HepG2 (cell line): ENCODE results near the gene PYY. TPM values are rescaled to one million over a fixed set of nuclear protein-coding genes. Genes with fewer than 3 reads are reported as not detected.

ENCODE experiments used
- CBFB ChIP-seq: sonication (generic); formaldehyde crosslinking; IDR thresholded peaks from 2 replicates; pipeline ENCODE4 v1.4.0; 2020; ENCODE audit warnings: missing genetic modification reagents
- CEBPG ChIP-seq: IDR thresholded peaks from 2 replicates; pipeline ENCODE4 v1.6.1; 2016
- GPBP1L1 ChIP-seq: sonication (generic); formaldehyde crosslinking; IDR thresholded peaks from 2 replicates; pipeline ENCODE4 v1.5.0; 2020; ENCODE audit warnings: mild to moderate bottlenecking, missing genetic modification reagents
- HES4 ChIP-seq: sonication (generic); formaldehyde crosslinking; IDR thresholded peaks from 2 replicates; pipeline ENCODE4 v1.9.0; 2021; ENCODE audit warnings: mild to moderate bottlenecking, missing genetic modification reagents, borderline replicate concordance
- IRF2 ChIP-seq: IDR thresholded peaks from 2 replicates; pipeline ENCODE4 v1.6.1; 2018; ENCODE audit warnings: missing genetic modification reagents, missing compliant biosample characterization
- NFE2L1 ChIP-seq: sonication (generic); formaldehyde crosslinking; IDR thresholded peaks from 2 replicates; pipeline ENCODE4 v1.4.0; 2020; ENCODE audit warnings: missing genetic modification reagents, mild to moderate bottlenecking, borderline replicate concordance
- NFKB2 ChIP-seq: sonication (generic); formaldehyde crosslinking; IDR thresholded peaks from 2 replicates; pipeline ENCODE4 v1.4.0; 2020; ENCODE audit warnings: missing genetic modification reagents, borderline replicate concordance
- SMAD9 ChIP-seq: sonication (generic); formaldehyde crosslinking; IDR thresholded peaks from 2 replicates; pipeline ENCODE4 v1.5.1; 2020; ENCODE audit warnings: mild to moderate bottlenecking, missing genetic modification reagents
- TOPORS ChIP-seq: sonication (generic); formaldehyde crosslinking; IDR thresholded peaks from 2 replicates; pipeline ENCODE4 v1.8.0; 2023; ENCODE audit warnings: mild to moderate bottlenecking, missing genetic modification reagents
- ZNF180 ChIP-seq: sonication (generic); formaldehyde crosslinking; IDR thresholded peaks from 2 replicates; pipeline ENCODE4 v1.4.0; 2020; ENCODE audit warnings: low read depth, missing genetic modification reagents, borderline replicate concordance
- ZNF777 ChIP-seq: sonication (generic); formaldehyde crosslinking; IDR thresholded peaks from 2 replicates; pipeline ENCODE4 v1.4.0; 2020; ENCODE audit warnings: missing genetic modification reagents
- polyA plus RNA-seq, 8 experiments: library from polyadenylated mRNA; depleted of rRNA in 3 of 8; stranded (reverse) in 7 of 8; unstranded in 1 of 8; fragments of >200 nt; fragmentation: Illumina TruSeq in 4 of 8; extraction: Trizol in 4 of 8; gene quantifications; 2 replicates each; pipeline versions ENCODE4 v1.2.1 to v1.2.3, GENCODE V29; 2011 to 2016; ENCODE audit warnings: low read depth in 4 of 8, missing spikeins in 1 of 8, mixed read lengths in 1 of 8; ENCODE audit not compliant: insufficient read depth in 1 of 8
- total RNA-seq, 5 experiments: library from RNA; depleted of rRNA; stranded (reverse); fragments of >200 nt; fragmentation: Illumina TruSeq; extraction: Trizol; gene quantifications; 2 replicates each; pipeline ENCODE4 v1.2.3, GENCODE V29; 2016; ENCODE audit warnings: low read depth in 1 of 5
- TF ChIP-seq, protein P1 (sequence below): sonication (generic); formaldehyde crosslinking; IDR thresholded peaks from one replicate; pipeline ENCODE4 v1.5.1; 2020; ENCODE audit warnings: mild to moderate bottlenecking, missing genetic modification reagents; ENCODE audit errors: not compliant biosample characterization
- TF ChIP-seq, protein P2 (sequence below): sonication (generic); formaldehyde crosslinking; IDR thresholded peaks from 2 replicates; pipeline ENCODE4 v1.8.0; 2022; ENCODE audit warnings: mild to moderate bottlenecking, missing genetic modification reagents; ENCODE audit not compliant: insufficient replicate concordance
- TF ChIP-seq, protein P3 (sequence below): IDR thresholded peaks from 2 replicates; pipeline ENCODE4 v1.6.1; 2016
- TF ChIP-seq, protein P4 (sequence below): sonication (generic); formaldehyde crosslinking; conservative IDR thresholded peaks from 2 replicates; pipeline ENCODE4 v1.8.1; 2023; ENCODE audit warnings: missing genetic modification reagents

PYY gene
- total and polyA plus RNA-seq, 2 of the 13 experiments (the other 11 are each of a cell fraction or from before 2014, with no cell fraction given), result 0.25 TPM; not detected in 1

- TF ChIP-seq, protein P1, sequence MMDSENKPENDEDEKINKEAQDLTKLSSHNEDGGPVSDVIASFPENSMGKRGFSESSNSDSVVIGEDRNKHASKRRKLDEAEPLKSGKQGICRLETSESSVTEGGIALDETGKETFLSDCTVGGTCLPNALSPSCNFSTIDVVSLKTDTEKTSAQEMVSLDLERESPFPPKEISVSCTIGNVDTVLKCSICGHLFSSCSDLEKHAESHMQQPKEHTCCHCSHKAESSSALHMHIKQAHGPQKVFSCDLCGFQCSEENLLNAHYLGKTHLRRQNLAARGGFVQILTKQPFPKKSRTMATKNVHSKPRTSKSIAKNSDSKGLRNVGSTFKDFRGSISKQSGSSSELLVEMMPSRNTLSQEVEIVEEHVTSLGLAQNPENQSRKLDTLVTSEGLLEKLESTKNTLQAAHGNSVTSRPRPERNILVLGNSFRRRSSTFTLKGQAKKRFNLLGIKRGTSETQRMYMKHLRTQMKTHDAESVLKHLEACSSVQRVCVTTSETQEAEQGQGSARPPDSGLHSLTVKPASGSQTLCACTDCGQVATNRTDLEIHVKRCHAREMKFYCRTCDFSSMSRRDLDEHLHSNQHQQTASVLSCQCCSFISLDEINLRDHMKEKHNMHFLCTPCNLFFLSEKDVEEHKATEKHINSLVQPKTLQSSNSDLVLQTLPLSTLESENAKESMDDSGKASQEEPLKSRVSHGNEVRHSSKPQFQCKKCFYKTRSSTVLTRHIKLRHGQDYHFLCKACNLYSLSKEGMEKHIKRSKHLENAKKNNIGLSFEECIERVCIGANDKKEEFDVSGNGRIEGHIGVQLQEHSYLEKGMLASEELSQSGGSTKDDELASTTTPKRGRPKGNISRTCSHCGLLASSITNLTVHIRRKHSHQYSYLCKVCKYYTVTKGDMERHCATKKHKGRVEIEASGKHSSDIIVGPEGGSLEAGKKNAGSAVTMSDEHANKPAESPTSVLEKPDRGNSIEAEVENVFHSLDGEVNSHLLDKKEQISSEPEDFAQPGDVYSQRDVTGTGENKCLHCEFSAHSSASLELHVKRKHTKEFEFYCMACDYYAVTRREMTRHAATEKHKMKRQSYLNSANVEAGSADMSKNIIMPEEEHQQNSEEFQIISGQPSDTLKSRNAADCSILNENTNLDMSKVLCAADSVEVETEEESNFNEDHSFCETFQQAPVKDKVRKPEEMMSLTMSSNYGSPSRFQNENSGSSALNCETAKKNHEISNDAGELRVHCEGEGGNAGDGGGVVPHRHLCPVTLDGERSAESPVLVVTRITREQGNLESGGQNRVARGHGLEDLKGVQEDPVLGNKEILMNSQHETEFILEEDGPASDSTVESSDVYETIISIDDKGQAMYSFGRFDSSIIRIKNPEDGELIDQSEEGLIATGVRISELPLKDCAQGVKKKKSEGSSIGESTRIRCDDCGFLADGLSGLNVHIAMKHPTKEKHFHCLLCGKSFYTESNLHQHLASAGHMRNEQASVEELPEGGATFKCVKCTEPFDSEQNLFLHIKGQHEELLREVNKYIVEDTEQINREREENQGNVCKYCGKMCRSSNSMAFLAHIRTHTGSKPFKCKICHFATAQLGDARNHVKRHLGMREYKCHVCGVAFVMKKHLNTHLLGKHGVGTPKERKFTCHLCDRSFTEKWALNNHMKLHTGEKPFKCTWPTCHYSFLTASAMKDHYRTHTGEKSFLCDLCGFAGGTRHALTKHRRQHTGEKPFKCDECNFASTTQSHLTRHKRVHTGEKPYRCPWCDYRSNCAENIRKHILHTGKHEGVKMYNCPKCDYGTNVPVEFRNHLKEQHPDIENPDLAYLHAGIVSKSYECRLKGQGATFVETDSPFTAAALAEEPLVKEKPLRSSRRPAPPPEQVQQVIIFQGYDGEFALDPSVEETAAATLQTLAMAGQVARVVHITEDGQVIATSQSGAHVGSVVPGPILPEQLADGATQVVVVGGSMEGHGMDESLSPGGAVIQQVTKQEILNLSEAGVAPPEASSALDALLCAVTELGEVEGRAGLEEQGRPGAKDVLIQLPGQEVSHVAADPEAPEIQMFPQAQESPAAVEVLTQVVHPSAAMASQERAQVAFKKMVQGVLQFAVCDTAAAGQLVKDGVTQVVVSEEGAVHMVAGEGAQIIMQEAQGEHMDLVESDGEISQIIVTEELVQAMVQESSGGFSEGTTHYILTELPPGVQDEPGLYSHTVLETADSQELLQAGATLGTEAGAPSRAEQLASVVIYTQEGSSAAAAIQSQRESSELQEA, result peak; percentile 59
- peak; percentile 83 for TF ChIP-seq ZNF777
- TF ChIP-seq ZNF180 (CRISPR knock-in tag), result 0 out of 2 replicates have a peak, but pooled peaks have one; percentile 45
- TF ChIP-seq SMAD9 (CRISPR knock-in tag), result no peak
- peak; percentile 98 for TF ChIP-seq CBFB (CRISPR knock-in tag)
- TF ChIP-seq NFKB2 (CRISPR knock-in tag), result peak; percentile 90; the same call in 1 of the 2 replicates
- TF ChIP-seq GPBP1L1 (CRISPR knock-in tag), result no peak
- TF ChIP-seq, protein P2, sequence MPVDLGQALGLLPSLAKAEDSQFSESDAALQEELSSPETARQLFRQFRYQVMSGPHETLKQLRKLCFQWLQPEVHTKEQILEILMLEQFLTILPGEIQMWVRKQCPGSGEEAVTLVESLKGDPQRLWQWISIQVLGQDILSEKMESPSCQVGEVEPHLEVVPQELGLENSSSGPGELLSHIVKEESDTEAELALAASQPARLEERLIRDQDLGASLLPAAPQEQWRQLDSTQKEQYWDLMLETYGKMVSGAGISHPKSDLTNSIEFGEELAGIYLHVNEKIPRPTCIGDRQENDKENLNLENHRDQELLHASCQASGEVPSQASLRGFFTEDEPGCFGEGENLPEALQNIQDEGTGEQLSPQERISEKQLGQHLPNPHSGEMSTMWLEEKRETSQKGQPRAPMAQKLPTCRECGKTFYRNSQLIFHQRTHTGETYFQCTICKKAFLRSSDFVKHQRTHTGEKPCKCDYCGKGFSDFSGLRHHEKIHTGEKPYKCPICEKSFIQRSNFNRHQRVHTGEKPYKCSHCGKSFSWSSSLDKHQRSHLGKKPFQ (CRISPR knock-in tag), result peak; percentile 95
- TF ChIP-seq IRF2 (CRISPR knock-in tag), result peak; percentile 58
- TF ChIP-seq NFE2L1 (CRISPR knock-in tag), result no peak
- TF ChIP-seq HES4, result peak; percentile 21; the same call in 1 of the 2 replicates
- peak; percentile 67; the same call in 1 of the 2 replicates for TF ChIP-seq TOPORS (CRISPR knock-in tag)
- TF ChIP-seq CEBPG (CRISPR knock-in tag), result peak; percentile 10; the same call in 1 of the 2 replicates
- TF ChIP-seq, protein P3, sequence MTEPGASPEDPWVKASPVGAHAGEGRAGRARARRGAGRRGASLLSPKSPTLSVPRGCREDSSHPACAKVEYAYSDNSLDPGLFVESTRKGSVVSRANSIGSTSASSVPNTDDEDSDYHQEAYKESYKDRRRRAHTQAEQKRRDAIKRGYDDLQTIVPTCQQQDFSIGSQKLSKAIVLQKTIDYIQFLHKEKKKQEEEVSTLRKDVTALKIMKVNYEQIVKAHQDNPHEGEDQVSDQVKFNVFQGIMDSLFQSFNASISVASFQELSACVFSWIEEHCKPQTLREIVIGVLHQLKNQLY, result peak; percentile 84; the same call in 1 of the 2 replicates
- TF ChIP-seq, protein P4, sequence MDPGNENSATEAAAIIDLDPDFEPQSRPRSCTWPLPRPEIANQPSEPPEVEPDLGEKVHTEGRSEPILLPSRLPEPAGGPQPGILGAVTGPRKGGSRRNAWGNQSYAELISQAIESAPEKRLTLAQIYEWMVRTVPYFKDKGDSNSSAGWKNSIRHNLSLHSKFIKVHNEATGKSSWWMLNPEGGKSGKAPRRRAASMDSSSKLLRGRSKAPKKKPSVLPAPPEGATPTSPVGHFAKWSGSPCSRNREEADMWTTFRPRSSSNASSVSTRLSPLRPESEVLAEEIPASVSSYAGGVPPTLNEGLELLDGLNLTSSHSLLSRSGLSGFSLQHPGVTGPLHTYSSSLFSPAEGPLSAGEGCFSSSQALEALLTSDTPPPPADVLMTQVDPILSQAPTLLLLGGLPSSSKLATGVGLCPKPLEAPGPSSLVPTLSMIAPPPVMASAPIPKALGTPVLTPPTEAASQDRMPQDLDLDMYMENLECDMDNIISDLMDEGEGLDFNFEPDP (CRISPR knock-in tag), result no peak
Measured at GRCh38 chr17:43983515-43984411, 30.0 kb upstream of the PYY start (continued).
